Measurements from ENCODE around the gene FOXO1. TPM values are rescaled to one million over a fixed set of nuclear protein-coding genes. Genes with fewer than 3 reads are reported as not detected.
A peak's percentile ranks its signal among the peaks of the same experiment; 100 is the strongest.

Gene FOXO1
- total RNA-seq, 1 donor from 2014 or later = 10.4 TPM

DNA sequence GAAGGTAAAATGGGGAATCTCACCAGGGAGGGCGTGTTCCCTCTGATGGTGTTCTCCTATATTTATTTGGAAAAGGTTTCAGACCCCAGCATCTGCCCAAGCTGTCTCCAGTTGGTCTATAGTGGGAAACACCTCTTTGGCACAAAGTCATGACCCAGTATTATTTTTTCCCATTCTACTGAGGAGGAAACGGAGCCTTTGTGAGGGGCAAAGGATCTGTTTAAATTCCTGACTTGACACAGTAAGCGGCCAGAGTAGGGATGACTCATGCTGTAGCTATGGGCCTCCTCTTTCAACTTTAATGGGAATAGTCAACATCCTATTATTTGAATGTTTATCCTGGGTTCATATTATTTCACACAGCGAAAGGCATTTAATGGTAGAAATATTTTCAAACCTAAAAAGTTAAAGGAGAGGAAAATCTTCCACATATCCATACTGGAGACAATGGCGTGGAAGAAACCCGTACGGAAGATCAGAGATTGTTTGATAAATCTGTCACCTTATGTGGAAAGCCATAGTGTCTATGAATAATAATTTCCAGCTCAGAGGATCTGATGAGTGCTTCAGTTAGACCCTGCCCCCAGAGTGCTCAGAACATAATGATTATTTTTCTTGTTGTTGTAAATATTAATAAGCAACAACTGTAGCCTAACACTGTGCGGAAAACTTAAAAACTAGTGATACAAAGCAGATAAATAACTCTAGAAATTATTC lies 126.0 kb downstream of the FOXO1 start:
- Histone ChIP-seq H4K20me1 (ENCODE audit: insufficient read depth, low read length) (no peaks in the 10 kb centered on the region), H3K27ac (ENCODE audit: low read depth, low read length) (peak overlapping the region; percentile 62), H3K27me3 (ENCODE audit: insufficient read depth, low read length) (no peaks in the 10 kb centered on the region), H3K4me3 (ENCODE audit: insufficient read depth, low read depth, low read length) (no peak overlapping the region), H3K9me3 (ENCODE audit: insufficient read depth, low read depth, low read length) (no peaks in the 10 kb centered on the region), H3K4me1 (ENCODE audit: insufficient read depth, low read length) (peaks cover 13% of the 10 kb centered on the region), H3K36me3 (ENCODE audit: insufficient read depth, low read length) (no peaks in the 10 kb centered on the region), H2AFZ (ENCODE audit: low read depth, low read length) (peak overlapping the region; percentile 32), H3K4me2 (ENCODE audit: low read length) (peak overlapping the region; percentile 74), H3K79me2 (ENCODE audit: insufficient read depth, low read length) (no peaks in the 10 kb centered on the region), H3K9ac (ENCODE audit: low read length) (peak overlapping the region; percentile 32)
- Mint-ChIP-seq H3K4me3 (ENCODE audit: unreplicated experiment) (no peak overlapping the region), H3K27ac (ENCODE audit: unreplicated experiment) (peak overlapping the region; percentile 92), H3K4me1 (ENCODE audit: low read depth, unreplicated experiment) (peaks cover 14% of the 10 kb centered on the region), H3K9me3 (ENCODE audit: unreplicated experiment) (no peaks in the 10 kb centered on the region), H3K36me3 (ENCODE audit: low read depth, unreplicated experiment) (no peaks in the 10 kb centered on the region), H3K27me3 (ENCODE audit: low read depth, unreplicated experiment) (no peaks in the 10 kb centered on the region)
- FAIRE-seq = no peak
- TF ChIP-seq EZH2 (IDR thresholded peaks at IDR 0.05; ENCODE audit: insufficient read depth, low read length) = no peak
- TF ChIP-seq, protein P1, sequence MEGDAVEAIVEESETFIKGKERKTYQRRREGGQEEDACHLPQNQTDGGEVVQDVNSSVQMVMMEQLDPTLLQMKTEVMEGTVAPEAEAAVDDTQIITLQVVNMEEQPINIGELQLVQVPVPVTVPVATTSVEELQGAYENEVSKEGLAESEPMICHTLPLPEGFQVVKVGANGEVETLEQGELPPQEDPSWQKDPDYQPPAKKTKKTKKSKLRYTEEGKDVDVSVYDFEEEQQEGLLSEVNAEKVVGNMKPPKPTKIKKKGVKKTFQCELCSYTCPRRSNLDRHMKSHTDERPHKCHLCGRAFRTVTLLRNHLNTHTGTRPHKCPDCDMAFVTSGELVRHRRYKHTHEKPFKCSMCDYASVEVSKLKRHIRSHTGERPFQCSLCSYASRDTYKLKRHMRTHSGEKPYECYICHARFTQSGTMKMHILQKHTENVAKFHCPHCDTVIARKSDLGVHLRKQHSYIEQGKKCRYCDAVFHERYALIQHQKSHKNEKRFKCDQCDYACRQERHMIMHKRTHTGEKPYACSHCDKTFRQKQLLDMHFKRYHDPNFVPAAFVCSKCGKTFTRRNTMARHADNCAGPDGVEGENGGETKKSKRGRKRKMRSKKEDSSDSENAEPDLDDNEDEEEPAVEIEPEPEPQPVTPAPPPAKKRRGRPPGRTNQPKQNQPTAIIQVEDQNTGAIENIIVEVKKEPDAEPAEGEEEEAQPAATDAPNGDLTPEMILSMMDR (IDR thresholded peaks at IDR 0.05; ENCODE audit: insufficient read depth, low read depth, low read length) = no peak
- peak; percentile 88 for DNase-seq (ENCODE audit: low read depth)

DNA sequence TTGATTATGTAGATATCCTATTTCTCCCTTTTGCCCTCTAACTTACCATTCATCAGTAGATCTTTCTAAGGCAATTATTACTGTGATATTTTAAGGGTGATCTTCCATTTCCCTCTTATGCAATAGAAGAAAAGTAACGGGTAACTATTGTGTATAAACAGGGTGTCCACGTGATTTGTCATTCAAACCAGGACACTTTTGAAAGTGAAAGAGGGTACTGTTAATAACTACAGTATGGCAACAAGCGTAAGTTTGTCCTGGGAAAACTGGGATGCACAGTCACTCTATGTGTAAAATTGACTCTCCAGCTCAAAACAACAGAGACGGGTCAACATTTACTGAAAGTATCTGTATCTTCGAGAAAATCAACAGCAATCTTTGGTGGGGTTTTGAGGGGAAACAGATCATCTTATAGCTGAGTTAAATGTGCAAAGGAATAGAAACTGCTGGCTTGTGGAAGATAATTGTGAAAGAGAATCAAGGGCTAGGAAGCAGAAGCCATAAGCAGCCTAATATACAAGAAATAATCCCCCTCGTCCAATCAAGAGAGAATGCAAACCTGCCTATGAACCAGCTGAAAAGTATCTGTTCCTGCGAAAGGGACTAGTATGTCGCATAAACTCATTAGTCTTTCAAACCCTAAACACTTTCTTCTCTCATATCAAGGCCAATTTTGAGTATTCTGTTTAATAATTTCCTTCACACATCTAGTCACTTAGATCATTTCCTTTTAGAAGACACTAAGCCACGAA lies 126.7 kb downstream of the FOXO1 start:
- no peaks in the 10 kb centered on the region for H4K20me1 ChIP-seq (ENCODE audit: insufficient read depth, low read length)
- no peaks in the 10 kb centered on the region for H3K36me3 ChIP-seq (ENCODE audit: insufficient read depth, low read length)
- FAIRE-seq (no peak), DNase-seq (ENCODE audit: low read depth) (no peak)
- no peaks in the 10 kb centered on the region for H3K9me3 ChIP-seq (ENCODE audit: insufficient read depth, low read depth, low read length)
- no peaks in the 10 kb centered on the region for H3K36me3 Mint-ChIP-seq (ENCODE audit: low read depth, unreplicated experiment)
- peaks cover 13% of the 10 kb centered on the region for H3K4me1 ChIP-seq (ENCODE audit: insufficient read depth, low read length)
- peak overlapping the region; percentile 19 for H3K9ac ChIP-seq (ENCODE audit: low read length)
- H3K4me3 Mint-ChIP-seq (ENCODE audit: unreplicated experiment) = no peak overlapping the region
- H3K27ac ChIP-seq (ENCODE audit: low read depth, low read length) = peak overlapping the region; percentile 62
- H3K27me3 ChIP-seq (ENCODE audit: insufficient read depth, low read length) = no peaks in the 10 kb centered on the region
- H3K79me2 ChIP-seq (ENCODE audit: insufficient read depth, low read length) = no peaks in the 10 kb centered on the region
- H2AFZ ChIP-seq (ENCODE audit: low read depth, low read length) = peak overlapping the region; percentile 32
- H3K9me3 Mint-ChIP-seq (ENCODE audit: unreplicated experiment) = no peaks in the 10 kb centered on the region
- TF ChIP-seq EZH2 (IDR thresholded peaks at IDR 0.05; ENCODE audit: insufficient read depth, low read length) = no peak
- TF ChIP-seq, protein P1 (IDR thresholded peaks at IDR 0.05; ENCODE audit: insufficient read depth, low read depth, low read length) = no peak
- H3K27ac Mint-ChIP-seq (ENCODE audit: unreplicated experiment) = peak overlapping the region; percentile 92
- no peak overlapping the region for H3K4me3 ChIP-seq (ENCODE audit: insufficient read depth, low read depth, low read length)
- no peaks in the 10 kb centered on the region for H3K27me3 Mint-ChIP-seq (ENCODE audit: low read depth, unreplicated experiment)
- peak overlapping the region; percentile 74 for H3K4me2 ChIP-seq (ENCODE audit: low read length)
- peaks cover 14% of the 10 kb centered on the region for H3K4me1 Mint-ChIP-seq (ENCODE audit: low read depth, unreplicated experiment)

Data from astrocyte (in vitro differentiated cells and primary cell).